ENCODE data around the gene DBH. TPM values are rescaled to one million over a fixed set of nuclear protein-coding genes. Genes with fewer than 3 reads are reported as not detected.

DBH gene
- total RNA-seq, 4 donors from 2014 or later: 0.11 to 0.15 TPM; not detected in 2

DNA sequence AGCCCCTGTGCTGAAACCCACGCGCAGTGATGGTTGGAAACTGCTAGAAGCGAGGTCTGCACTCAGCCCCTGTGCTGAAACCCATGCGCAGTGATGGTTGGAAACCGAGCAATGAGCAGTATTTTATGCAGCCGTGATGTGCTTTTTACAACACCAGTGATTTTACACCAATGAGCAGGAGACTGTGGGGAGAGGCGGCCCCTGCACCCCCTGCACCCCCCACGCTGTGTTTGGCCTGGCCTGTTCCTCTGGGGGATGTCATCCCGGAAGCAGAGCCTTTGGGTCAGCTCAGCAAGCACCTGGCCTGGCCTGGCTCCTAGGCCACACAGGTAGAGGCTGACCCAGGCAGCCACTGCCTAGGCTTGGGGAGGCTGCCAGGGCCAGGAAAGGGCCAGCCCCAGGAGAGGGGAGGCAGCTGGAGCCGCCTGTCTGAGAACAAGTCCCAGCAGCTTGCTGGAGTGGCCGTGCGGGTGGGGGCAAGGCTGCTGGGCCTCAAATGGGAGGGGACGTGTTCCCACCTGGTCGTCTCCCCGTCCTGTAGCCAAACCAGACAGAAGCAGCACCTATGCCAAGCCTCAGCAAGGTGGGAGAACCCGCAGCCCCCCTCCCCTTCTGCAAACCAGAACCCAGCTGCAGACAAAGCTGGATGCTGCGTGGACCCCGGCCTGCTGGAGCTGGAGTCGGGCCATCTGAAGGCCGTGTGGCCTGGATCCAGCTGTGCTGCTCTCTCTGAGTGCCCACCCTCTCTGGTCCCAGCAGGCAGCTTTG, 46.8 kb downstream of the DBH start:
- TF ChIP-seq, protein P1, sequence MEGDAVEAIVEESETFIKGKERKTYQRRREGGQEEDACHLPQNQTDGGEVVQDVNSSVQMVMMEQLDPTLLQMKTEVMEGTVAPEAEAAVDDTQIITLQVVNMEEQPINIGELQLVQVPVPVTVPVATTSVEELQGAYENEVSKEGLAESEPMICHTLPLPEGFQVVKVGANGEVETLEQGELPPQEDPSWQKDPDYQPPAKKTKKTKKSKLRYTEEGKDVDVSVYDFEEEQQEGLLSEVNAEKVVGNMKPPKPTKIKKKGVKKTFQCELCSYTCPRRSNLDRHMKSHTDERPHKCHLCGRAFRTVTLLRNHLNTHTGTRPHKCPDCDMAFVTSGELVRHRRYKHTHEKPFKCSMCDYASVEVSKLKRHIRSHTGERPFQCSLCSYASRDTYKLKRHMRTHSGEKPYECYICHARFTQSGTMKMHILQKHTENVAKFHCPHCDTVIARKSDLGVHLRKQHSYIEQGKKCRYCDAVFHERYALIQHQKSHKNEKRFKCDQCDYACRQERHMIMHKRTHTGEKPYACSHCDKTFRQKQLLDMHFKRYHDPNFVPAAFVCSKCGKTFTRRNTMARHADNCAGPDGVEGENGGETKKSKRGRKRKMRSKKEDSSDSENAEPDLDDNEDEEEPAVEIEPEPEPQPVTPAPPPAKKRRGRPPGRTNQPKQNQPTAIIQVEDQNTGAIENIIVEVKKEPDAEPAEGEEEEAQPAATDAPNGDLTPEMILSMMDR (IDR thresholded peaks at IDR 0.05): no peak
- TF ChIP-seq POLR2A (IDR thresholded peaks at IDR 0.05): no peak
- Histone ChIP-seq H3K36me3 (no peaks in the 10 kb centered on the region), H3K4me3 (replicated peaks in 1 of 3) (no peak overlapping the region), H3K27ac (peak overlapping the region; percentile 19 to 46 (median 30)), H3K27me3 (no peaks in the 10 kb centered on the region), H3K4me1 (peaks cover 0 to 29% of the 10 kb centered on the region in 2 donors), H3K9me3 (no peaks in the 10 kb centered on the region)
- 74 to 78% methylated on average over 10 of the region's 20 CpGs for WGBS, 2 donors
- DNase-seq: no peak
- intact Hi-C loops (cut with DNase I): no loop called here

DNA sequence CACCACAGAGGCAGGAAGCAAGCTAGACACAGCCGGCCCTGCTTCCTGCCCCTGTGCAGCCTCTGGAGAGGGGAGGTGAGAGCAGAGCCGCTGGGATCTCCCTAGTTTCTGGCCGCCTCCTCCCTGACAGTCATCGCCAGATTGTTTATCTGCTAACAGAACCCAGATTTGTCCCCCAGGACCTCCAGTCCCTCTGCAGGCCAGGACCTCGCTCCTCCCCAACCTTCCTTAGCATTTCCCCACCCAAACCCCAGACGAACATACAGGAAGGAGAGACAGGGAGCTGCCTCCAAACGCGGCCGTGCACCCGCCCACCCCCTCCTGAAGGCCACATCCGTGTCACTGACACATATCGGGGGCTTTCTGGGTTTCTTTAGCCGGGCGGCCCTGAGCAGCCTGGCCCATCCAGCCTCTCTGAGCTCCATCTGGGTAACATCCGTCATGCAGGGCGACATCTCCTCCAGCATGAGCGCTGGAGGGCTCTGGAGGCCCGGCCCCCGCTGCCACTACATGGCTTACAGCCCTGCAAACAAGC, 47.5 kb downstream of the DBH start:
- no peaks in the 10 kb centered on the region for H3K27me3 ChIP-seq
- peak overlapping the region; percentile 30 to 60 (median 46) for H3K27ac ChIP-seq
- no peak overlapping the region for H3K4me3 ChIP-seq (replicated peaks in 1 of 3)
- no peaks in the 10 kb centered on the region for H3K9me3 ChIP-seq
- no peaks in the 10 kb centered on the region for H3K36me3 ChIP-seq
- intact Hi-C loops (cut with DNase I): no loop called here
- TF ChIP-seq, protein P1 (IDR thresholded peaks at IDR 0.05): no peak
- WGBS, 2 donors: 59 to 62% methylated on average over 9 to 14 of the region's 19 CpGs
- H3K4me1 ChIP-seq: peaks cover 0 to 29% of the 10 kb centered on the region in 2 donors
- peak; percentile 20 to 21 for DNase-seq

DNA sequence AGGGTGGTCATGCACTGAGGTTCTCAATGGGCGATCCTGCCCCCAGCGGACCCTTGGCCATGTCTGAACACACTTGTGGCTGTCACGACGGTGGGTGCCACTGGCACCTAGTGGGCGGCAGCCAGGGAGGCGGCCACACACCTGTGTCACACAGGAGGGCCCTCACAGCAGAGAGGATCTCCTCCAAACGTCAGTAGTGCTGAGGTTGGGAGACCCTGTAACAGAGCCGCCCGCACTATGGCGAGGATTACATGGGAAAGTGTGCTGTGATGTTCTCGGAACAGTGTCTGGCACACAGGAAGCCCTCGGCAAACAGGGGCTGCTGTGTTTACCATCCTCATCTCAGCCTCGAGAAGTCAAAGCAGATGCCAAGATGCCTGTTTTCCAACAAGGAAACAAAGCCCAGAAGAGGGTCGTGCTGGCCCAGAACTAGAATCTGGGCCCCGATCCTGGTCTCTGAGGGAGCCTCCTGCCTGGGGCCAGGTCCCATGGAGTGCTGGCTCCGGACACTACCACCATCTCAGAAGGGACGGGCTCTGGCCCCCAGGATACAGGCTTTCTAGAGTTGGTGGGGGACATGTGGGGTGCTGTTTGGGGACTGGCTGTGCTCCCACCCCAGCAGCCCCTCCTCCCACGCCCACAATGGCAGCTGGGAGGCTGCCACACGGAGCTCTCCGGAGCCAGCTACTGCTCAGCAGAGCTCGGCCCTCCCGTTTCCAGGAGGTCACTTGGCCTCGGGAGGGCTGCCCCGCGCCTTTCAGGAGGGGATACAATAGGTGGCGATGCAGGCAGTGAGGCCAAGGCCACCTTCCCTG, 48.2 kb downstream of the DBH start:
- no peaks in the 10 kb centered on the region for H3K36me3 ChIP-seq
- WGBS, 2 donors: 69 to 82% methylated on average over 16 to 20 of the region's 26 CpGs
- peak overlapping the region; percentile 30 to 60 (median 46) for H3K27ac ChIP-seq
- TF ChIP-seq, protein P1 (IDR thresholded peaks at IDR 0.05): no peak
- TF ChIP-seq POLR2A (IDR thresholded peaks at IDR 0.05): no peak
- peaks cover 0 to 29% of the 10 kb centered on the region in 2 donors for H3K4me1 ChIP-seq
- DNase-seq: no peak
- no peak overlapping the region for H3K4me3 ChIP-seq (replicated peaks in 1 of 3)
- intact Hi-C loops (cut with DNase I): no loop called here
- H3K27me3 ChIP-seq: no peaks in the 10 kb centered on the region
- H3K9me3 ChIP-seq: no peaks in the 10 kb centered on the region

DNA sequence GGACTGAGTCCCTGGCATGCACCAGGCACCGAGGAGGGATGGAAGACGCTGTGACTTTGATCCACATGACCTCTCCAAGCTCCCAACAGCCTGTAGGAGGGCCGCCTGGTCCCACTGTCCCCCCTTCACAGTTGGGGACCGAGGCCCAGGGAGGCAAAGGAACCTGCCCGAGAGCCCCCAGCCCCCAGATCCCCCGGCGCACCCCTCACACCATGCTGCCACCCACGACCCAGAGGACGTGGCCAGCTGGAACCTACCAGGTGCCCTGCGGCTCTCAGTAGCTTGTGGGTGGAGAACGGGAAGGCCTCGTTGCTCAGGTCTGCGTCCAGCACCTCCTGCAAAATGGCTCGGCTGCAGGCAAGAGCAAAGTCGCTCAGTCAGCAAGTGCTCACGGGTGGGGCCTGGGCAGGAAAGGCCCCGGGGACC, 48.8 kb downstream of the DBH start:
- DNase-seq: no peak

More for the DNA sequence above, 48.8 kb downstream of the DBH start:
- H3K36me3 ChIP-seq: no peaks in the 10 kb centered on the region
- H3K27ac ChIP-seq: peak overlapping the region in 1 of 3 donors; percentile 46
- TF ChIP-seq POLR2A (IDR thresholded peaks at IDR 0.05): no peak
- TF ChIP-seq, protein P1 (IDR thresholded peaks at IDR 0.05): no peak
- no peak overlapping the region for H3K4me3 ChIP-seq (replicated peaks in 1 of 3)
- 91 to 94% methylated on average over 13 of the region's 17 CpGs for WGBS, 2 donors
- H3K27me3 ChIP-seq: no peaks in the 10 kb centered on the region
- H3K4me1 ChIP-seq: peaks cover 0 to 29% of the 10 kb centered on the region in 2 donors
- no peaks in the 10 kb centered on the region for H3K9me3 ChIP-seq
- intact Hi-C loops (cut with DNase I): no loop called here
